Sigmoid colon (tissue), 4 donors: Measurements from ENCODE around the gene PDE1C.

ENCODE experiments used
- POLR2A ChIP-seq, 2 donors: fragments of 450-650 bp; IDR thresholded peaks; one replicate each; pipeline ENCODE4 v1.6.1; 2016; ENCODE audit warnings: antibody characterized with exemption in 2 of 2, mild to moderate bottlenecking in 2 of 2, moderate library complexity in 2 of 2
- POLR2AphosphoS5 ChIP-seq, 4 donors: sonication (generic); formaldehyde crosslinking; IDR thresholded peaks; one replicate each; pipeline ENCODE4 v1.6.1; 2017; ENCODE audit warnings: antibody characterized with exemption in 4 of 4

- TF ChIP-seq POLR2A (IDR thresholded peaks at IDR 0.05) (no peak), POLR2AphosphoS5 (IDR thresholded peaks at IDR 0.05) (no peak)
These were observed 75.1 kb downstream of the PDE1C start for GRCh38 chr7:31995134-31995533.
